ENCODE results near the gene PAK2. TPM values are rescaled to one million over a fixed set of nuclear protein-coding genes. Genes with fewer than 3 reads are reported as not detected.

PAK2 gene
- total RNA-seq, 1 experiment from 2014 or later, result 50.7 TPM

- TF ChIP-seq AFF4 (CRISPR knock-in tag; IDR thresholded peaks at IDR 0.05; ENCODE audit: borderline replicate concordance) (no peak), NR2C2 (CRISPR knock-in tag; IDR thresholded peaks at IDR 0.05) (no peak)
Observed at GRCh38 chr3:196706327-196706726, 33.3 kb upstream of the PAK2 start (continued).

- Mint-ChIP-seq H3K36me3 (no peaks in the 10 kb centered on the region), H3K4me1 (peaks cover 3% of the 10 kb centered on the region; the same call in 1 of the 2 replicates), H3K27me3 (ENCODE audit: low read depth) (peaks cover 16% of the 10 kb centered on the region), H3K4me3 (no peak overlapping the region), H3K9me3 (no peaks in the 10 kb centered on the region), H3K27ac (no peak overlapping the region)
- no peak for ATAC-seq
- CTCF ChIA-PET, result no interaction called here
- TF ChIP-seq ZNF219 (CRISPR knock-in tag; IDR thresholded peaks at IDR 0.05; ENCODE audit: borderline replicate concordance), result no peak
- TF ChIP-seq E2F5 (CRISPR knock-in tag; IDR thresholded peaks at IDR 0.05), result no peak
- TF ChIP-seq ATF6 (CRISPR knock-in tag; IDR thresholded peaks at IDR 0.05), result no peak
- TF ChIP-seq ATF3 (CRISPR knock-in tag; conservative IDR thresholded peaks at IDR 0.05), result no peak
- no peak for TF ChIP-seq TEAD4 (CRISPR knock-in tag; IDR thresholded peaks at IDR 0.05)
- TF ChIP-seq E2F4 (CRISPR knock-in tag; IDR thresholded peaks at IDR 0.05; ENCODE audit: borderline replicate concordance, low read depth), result no peak
- no peak for TF ChIP-seq CREB1 (CRISPR knock-in tag; IDR thresholded peaks at IDR 0.05)
- no peak for DNase-seq (ENCODE audit: low spot score)
- POLR2A ChIA-PET, result interaction anchor here (0.7 to 1.2 kb wide), 2 partner anchors 34 to 55 kb away, joined by 4 to 6 read pairs; no protein-coding TSS in a partner anchor
Observed at GRCh38 chr3:196706731-196707130, 32.9 kb upstream of the PAK2 start.

GRCh38 chr3:196707566-196707965 lies 32.1 kb upstream of the PAK2 start:
- Mint-ChIP-seq H3K4me1 (peaks cover 5% of the 10 kb centered on the region; the same call in 1 of the 2 replicates), H3K27ac (no peak overlapping the region), H3K36me3 (no peaks in the 10 kb centered on the region), H3K9me3 (no peaks in the 10 kb centered on the region), H3K27me3 (ENCODE audit: low read depth) (peaks cover 18% of the 10 kb centered on the region), H3K4me3 (no peak overlapping the region)
- no peak for DNase-seq (ENCODE audit: low spot score)
- POLR2A ChIA-PET, result interaction anchor here (0.6 to 1.2 kb wide), 2 partner anchors 33 to 1239 kb away, joined by 3 to 4 read pairs; no protein-coding TSS in a partner anchor
- no peak for ATAC-seq
- TF ChIP-seq KAT7 (CRISPR knock-in tag; IDR thresholded peaks at IDR 0.05; ENCODE audit: borderline replicate concordance) (no peak), NFATC4 (CRISPR knock-in tag; IDR thresholded peaks at IDR 0.05) (no peak), E2F5 (CRISPR knock-in tag; IDR thresholded peaks at IDR 0.05) (no peak), TCF7 (CRISPR knock-in tag; IDR thresholded peaks at IDR 0.05; ENCODE audit: low read depth) (no peak), GABPB1 (CRISPR knock-in tag; IDR thresholded peaks at IDR 0.05) (no peak), ZNF281 (CRISPR knock-in tag; IDR thresholded peaks at IDR 0.05) (no peak), NR2C2 (CRISPR knock-in tag; IDR thresholded peaks at IDR 0.05) (no peak), SMAD3 (CRISPR knock-in tag; IDR thresholded peaks at IDR 0.05; ENCODE audit: borderline replicate concordance) (no peak)
- CTCF ChIA-PET, result interaction anchor here (0.9 to 1.3 kb wide), 3 partner anchors 15 to 98 kb away, joined by 3 to 4 read pairs (median 3); no protein-coding TSS in a partner anchor

All from WTC11 (cell line).